ENCODE measurements around the gene TULP3.
"Not testable (repeated sequence)": the region's sequence is repeated elsewhere in the genome, so short reads cannot be mapped to it uniquely, and the experiment has no call there.

The TULP3 gene

GRCh38 chr12:2890388-2891239 is at the start of gene TULP3:
TULP3 (plus strand) TSS chr12:2890891; CDS start chr12:2890948, 57 bp downstream.
- peak; percentile 89 to 99 (median 98) for DNase-seq

- DNase-seq: peak in 1 of 14 donors; percentile 62
These were observed 49.5 kb upstream of the TULP3 start for GRCh38 chr12:2841056-2841650.

- DNase-seq: no peak
These were observed 47.7 kb upstream of the TULP3 start for GRCh38 chr12:2842948-2843347.

GRCh38 chr12:2844786-2845185 is 45.9 kb upstream of the TULP3 start:
- DNase-seq: no peak

GRCh38 chr12:2845280-2845679 is 45.4 kb upstream of the TULP3 start:
- DNase-seq: peak in 1 of 14 donors; percentile 19

GRCh38 chr12:2851931-2852330 is 38.8 kb upstream of the TULP3 start:
- no peak for DNase-seq

GRCh38 chr12:2853626-2854025 is 37.1 kb upstream of the TULP3 start:
- peak in 12 of 14 donors; percentile 8 to 78 (median 56) for DNase-seq

GRCh38 chr12:2854669-2855453 is 35.8 kb upstream of the TULP3 start:
- no peak for DNase-seq

GRCh38 chr12:2855546-2855945 is 35.1 kb upstream of the TULP3 start:
- DNase-seq: no peak

- no peak for DNase-seq
These were observed 34.6 kb upstream of the TULP3 start for GRCh38 chr12:2856051-2856450.

- DNase-seq: no peak
These were observed 33.7 kb upstream of the TULP3 start, which contains the start of gene TEX52 for GRCh38 chr12:2857021-2857431. TEX52 (minus strand) TSS chr12:2857039; CDS start chr12:2857026, 13 bp downstream.

- no peak for DNase-seq
These were observed 33.1 kb upstream of the TULP3 start for GRCh38 chr12:2857576-2857975.

- no peak for DNase-seq
These were observed 32.4 kb upstream of the TULP3 start for GRCh38 chr12:2858334-2858733.

- DNase-seq: no peak
These were observed 31.7 kb upstream of the TULP3 start for GRCh38 chr12:2858944-2859421.

- no peak for DNase-seq
These were observed 30.5 kb upstream of the TULP3 start for GRCh38 chr12:2860170-2860569.

- DNase-seq: no peak
These were observed 27.8 kb upstream of the TULP3 start for GRCh38 chr12:2862876-2863275.

- not testable (repeated sequence) for DNase-seq
These were observed 27.3 kb upstream of the TULP3 start for GRCh38 chr12:2863402-2863801.

GRCh38 chr12:2864198-2864597 is 26.5 kb upstream of the TULP3 start:
- DNase-seq: no peak

- DNase-seq: not testable (repeated sequence)
These were observed 21.6 kb upstream of the TULP3 start for GRCh38 chr12:2868986-2869632.

GRCh38 chr12:2876431-2877046 is 14.2 kb upstream of the TULP3 start:
- no peak for DNase-seq

GRCh38 chr12:2877047-2877952 is 13.4 kb upstream of the TULP3 start, which contains the start of the genes FOXM1 and RHNO1:
FOXM1 (minus strand) TSS chr12:2877174; CDS start chr12:2874478, 2,696 bp downstream.
RHNO1 (plus strand) TSS chr12:2877223; CDS start chr12:2885367, 8,144 bp downstream.
- peak; percentile 45 to 91 (median 84) for DNase-seq

Measured in C1 segment of cervical spinal cord (tissue), 14 donors.